GM18507 (cell line): ENCODE measurements around the gene SAP30BP.
A peak's percentile ranks its signal among the peaks of the same experiment; 100 is the strongest.

ENCODE experiments used
- DNase-seq: peaks from one replicate; pipeline ENCODE4 v3.0.0; 2011; ENCODE audit warnings: low read depth; ENCODE audit not compliant: insufficient read length; ENCODE audit errors: extremely low spot score
- FAIRE-seq: peaks from 2 replicates; lab custom pipeline; 2011; peaks lifted over from hg19 to GRCh38; lab: Jason Lieb, UNC

The SAP30BP gene

DNA sequence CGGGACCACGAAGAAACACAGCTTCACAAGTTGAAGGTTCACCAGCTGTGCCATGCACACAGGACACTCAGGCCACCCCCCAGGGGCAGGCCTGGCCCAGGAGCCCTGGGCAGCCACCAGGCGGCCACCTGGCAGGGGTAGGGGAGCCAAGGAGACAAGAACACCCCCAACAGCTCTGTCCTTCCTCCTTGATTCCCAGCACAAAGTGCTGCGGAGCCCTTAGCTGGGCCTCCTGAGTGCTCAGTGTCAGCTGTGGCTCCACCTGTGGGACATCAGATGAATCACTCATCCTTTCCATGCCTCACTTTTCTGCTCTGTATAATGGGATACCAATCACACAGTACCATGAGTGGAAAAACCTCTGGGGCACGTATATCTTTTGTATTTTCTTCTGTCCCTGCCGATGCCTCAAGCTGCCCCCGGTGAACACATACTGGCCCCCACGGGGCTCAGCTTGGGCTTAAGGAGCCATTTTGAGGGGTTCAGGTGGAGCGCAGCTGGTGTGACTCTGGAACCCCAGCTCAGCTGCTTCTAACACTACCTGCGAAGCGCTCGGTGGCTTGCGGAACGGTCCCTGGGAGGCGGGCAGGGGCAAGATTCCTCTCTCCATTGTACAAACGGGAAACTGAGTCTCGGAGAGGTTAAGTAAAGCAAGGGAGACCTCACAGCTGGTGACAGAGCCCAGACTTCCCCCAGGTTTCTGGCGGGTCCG, 85.8 kb downstream of the SAP30BP start:
- FAIRE-seq, result peak; percentile 81
- DNase-seq, result no peak

DNA sequence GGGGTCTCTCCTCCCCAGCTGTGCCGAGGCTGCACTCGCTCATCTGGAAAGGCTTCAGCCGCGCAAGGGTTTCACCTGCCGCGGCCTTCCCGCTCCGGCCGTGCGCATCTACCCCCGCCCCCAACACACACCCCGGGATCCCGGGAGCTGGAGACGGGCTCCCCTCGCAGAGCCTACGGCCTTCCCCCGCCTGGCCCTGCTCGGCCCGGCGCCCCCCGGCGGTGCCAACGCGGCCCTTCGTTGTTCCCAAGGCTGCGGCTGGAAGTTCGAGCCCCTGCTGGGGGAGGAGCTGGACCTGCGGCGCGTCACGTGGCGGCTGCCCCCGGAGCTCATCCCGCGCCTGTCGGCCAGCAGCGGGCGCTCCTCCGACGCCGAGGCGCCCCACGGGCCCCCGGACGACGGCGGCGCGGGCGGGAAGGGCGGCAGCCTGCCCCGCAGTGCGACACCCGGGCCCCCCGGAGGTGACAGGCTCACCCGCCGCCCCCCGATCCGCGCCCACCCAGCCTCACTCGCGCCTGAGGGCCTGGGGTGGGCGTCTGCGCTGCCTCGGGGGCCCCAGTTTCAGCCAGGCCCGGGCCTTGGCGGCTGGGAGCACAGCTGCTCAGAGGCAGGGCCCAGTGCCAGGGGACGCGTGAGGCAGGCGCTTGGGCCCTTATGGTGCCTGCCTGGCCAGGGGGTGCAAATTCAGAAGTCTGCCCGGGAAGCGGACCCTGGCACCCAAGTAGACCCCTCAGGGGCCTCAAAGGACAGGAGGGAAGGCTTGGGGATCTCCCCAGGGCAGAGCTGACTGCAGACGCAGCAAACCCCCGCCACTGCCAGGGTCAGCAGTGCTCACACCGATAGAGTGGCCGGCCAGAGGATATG, 86.6 kb downstream of the SAP30BP start:
- peak; percentile 53 for FAIRE-seq
- DNase-seq, result peak; percentile 65

DNA sequence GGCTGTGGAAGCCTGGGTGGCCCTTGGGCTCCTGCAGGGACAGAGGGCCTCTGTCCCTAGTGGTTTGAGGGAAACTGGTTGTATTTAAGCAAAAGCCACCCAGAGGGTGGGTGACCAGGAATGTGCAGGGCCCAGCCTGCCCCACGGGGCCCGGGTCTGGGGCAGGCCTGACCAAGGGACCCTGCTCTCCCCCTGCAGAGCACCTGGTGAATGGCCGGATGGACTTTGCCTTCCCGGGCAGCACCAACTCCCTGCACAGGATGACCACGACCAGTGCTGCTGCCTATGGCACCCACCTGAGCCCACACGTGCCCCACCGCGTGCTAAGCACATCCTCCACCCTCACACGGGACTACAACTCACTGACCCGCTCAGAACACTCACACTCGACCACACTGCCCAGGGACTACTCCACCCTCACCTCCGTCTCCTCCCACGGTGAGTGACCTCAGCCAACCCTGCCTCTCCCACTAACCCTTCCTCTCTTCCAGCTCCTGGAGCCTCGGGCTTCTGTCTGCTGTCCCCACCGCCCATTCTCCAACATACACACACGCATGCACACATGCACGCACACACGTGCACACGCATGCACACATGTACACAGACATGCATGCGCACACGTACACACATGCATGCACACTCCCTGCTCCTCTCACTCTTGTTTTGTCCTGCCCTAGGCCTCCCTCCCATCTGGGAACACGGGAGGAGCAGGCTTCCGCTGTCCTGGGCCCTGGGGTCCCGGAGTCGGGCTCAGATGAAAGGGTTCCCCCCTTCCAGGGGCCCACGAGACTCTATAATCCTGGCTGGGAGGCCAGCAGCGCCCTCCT, 87.5 kb downstream of the SAP30BP start:
- no peak for FAIRE-seq

DNA sequence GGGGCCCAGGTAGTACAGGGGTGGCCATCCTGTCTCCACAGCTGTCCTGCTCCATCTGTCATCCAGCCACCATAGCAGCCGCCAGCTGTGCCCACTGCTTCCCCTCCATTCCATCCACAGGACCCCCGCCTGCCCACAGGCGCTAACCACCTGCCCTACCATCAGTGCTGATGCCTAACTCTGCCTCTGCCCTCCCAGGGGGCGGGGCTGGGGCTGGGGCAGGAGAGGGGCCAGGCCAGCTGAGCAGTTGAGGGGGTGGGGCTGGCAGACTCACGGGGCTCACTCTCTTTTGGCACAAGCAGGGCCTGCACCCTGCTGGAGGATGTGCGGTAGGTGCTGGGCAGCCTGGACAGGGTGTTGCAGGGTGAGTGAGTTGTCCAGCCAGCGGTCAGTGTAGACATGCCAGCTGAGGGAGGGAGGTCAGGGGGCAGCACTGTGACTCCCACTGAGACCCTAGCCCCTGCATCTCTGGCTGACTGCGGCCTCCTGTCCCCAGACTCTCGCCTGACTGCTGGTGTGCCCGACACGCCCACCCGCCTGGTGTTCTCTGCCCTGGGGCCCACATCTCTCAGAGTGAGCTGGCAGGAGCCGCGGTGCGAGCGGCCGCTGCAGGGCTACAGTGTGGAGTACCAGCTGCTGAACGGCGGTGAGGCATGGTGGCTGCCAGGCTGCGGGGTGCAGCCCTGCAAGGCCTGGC, 88.2 kb downstream of the SAP30BP start:
- no peak for FAIRE-seq
- no peak for DNase-seq

More for the DNA sequence above, 87.5 kb downstream of the SAP30BP start:
- DNase-seq, result no peak

DNA sequence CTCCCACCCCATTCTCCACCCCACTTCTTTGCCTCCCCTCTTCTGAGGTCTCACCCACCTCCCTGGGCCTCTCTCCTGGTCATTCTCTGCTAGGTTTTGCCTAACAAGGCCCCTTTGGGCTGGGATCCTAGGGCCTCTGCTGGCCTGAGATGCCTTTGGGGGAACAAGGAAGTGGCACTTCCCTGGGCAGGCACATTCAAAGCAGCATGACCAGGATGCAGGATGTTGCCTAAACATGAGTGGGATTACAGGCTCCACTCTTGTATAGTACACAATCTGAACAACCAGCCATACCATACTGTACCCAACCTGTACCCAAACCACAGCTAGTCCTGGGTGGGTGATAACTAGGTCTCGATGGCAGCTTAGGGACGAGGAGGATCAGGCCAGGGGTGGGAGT, 88.9 kb downstream of the SAP30BP start:
- FAIRE-seq (no peak), DNase-seq (no peak)

DNA sequence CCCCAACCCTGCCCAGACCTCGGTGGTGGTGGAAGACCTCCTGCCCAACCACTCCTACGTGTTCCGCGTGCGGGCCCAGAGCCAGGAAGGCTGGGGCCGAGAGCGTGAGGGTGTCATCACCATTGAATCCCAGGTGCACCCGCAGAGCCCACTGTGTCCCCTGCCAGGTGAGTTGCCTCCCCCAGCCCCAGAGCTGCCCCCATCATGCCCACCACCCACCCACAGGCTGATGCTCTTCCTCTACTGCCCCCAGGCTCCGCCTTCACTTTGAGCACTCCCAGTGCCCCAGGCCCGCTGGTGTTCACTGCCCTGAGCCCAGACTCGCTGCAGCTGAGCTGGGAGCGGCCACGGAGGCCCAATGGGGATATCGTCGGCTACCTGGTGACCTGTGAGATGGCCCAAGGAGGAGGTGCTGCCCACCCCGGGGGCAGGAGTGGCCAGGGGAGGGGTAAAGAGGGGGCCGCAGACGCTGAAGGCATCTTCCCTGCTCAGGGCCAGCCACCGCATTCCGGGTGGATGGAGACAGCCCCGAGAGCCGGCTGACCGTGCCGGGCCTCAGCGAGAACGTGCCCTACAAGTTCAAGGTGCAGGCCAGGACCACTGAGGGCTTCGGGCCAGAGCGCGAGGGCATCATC, 89.4 kb downstream of the SAP30BP start:
- no peak for DNase-seq
- FAIRE-seq, result no peak

DNA sequence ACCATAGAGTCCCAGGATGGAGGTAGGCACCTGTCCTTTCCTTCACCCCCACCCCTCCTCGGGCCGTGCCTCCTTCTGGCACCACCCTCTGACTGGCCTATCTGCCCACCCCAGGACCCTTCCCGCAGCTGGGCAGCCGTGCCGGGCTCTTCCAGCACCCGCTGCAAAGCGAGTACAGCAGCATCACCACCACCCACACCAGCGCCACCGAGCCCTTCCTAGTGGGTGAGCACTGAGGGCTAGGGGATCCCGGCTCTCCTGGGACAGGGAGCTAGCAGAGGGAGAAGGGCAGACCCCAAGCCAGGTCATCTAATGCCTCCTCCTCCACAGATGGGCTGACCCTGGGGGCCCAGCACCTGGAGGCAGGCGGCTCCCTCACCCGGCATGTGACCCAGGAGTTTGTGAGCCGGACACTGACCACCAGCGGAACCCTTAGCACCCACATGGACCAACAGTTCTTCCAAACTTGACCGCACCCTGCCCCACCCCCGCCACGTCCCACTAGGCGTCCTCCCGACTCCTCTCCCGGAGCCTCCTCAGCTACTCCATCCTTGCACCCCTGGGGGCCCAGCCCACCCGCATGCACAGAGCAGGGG, 90.0 kb downstream of the SAP30BP start:
- no peak for FAIRE-seq

More for the DNA sequence above, 90.0 kb downstream of the SAP30BP start:
- no peak for DNase-seq
